IPS DF 6.9 (cell line): ENCODE results near the gene ZFX.

ENCODE experiments used
- DNase-seq: peaks from one replicate; pipeline ENCODE4 v3.0.0-alpha.2; 2013; ENCODE audit warnings: low read depth, low spot score
- H3K27ac ChIP-seq: one replicate; pipeline ENCODE4 v1.5.1; 2013; ENCODE audit warnings: low read length, control low read depth
- H3K27me3 ChIP-seq: 2 replicates; pipeline ENCODE4 v1.6.1; 2013; ENCODE audit warnings: mild to moderate bottlenecking, low read length; ENCODE audit not compliant: control insufficient read depth, insufficient read depth
- H3K36me3 ChIP-seq: 2 replicates; pipeline ENCODE4 v1.6.1; 2013; ENCODE audit warnings: low read length; ENCODE audit not compliant: control insufficient read depth, insufficient read depth
- H3K4me1 ChIP-seq: 2 replicates; pipeline ENCODE4 v1.6.1; 2013; ENCODE audit warnings: low read length; ENCODE audit not compliant: control insufficient read depth, insufficient read depth
- H3K4me3 ChIP-seq: 2 replicates; pipeline ENCODE4 v1.5.1; 2013; ENCODE audit warnings: mild to moderate bottlenecking, low read length
- H3K9me3 ChIP-seq: 2 replicates; pipeline ENCODE4 v1.6.1; 2013; ENCODE audit warnings: low read length, inconsistent platforms; ENCODE audit not compliant: control insufficient read depth, insufficient read depth
- WGBS: extraction: QIAGEN DNeasy Blood & Tissue Kit; methylation state at CpG from one replicate; pipeline ENCODE4 v1.1.7; 2013; ENCODE audit warnings: mixed read lengths, missing lambda C conversion rate; ENCODE audit not compliant: insufficient read length, insufficient coverage; 5-methylcytosine and 5-hydroxymethylcytosine counted together

Gene ZFX

GRCh38 chrX:24201216-24201615, 51.7 kb downstream of the ZFX start:
- Histone ChIP-seq H3K27me3 (no peaks in the 10 kb centered on the region), H3K36me3 (no peaks in the 10 kb centered on the region), H3K9me3 (no peaks in the 10 kb centered on the region), H3K4me3 (no peak overlapping the region), H3K27ac (no peak overlapping the region), H3K4me1 (no peaks in the 10 kb centered on the region)
- DNase-seq = no peak
- no CpG with 5 or more reads among the region's 1 CpG for WGBS

GRCh38 chrX:24202465-24203031, 53.0 kb downstream of the ZFX start:
- no CpG with 5 or more reads among the region's 6 CpGs for WGBS
- H3K9me3 ChIP-seq = no peaks in the 10 kb centered on the region

GRCh38 chrX:24203072-24203808, 53.7 kb downstream of the ZFX start:
- Histone ChIP-seq H3K27me3 (no peaks in the 10 kb centered on the region), H3K4me3 (no peak overlapping the region), H3K27ac (no peak overlapping the region), H3K9me3 (no peaks in the 10 kb centered on the region), H3K4me1 (no peaks in the 10 kb centered on the region), H3K36me3 (no peaks in the 10 kb centered on the region)
- WGBS = no CpG with 5 or more reads among the region's 13 CpGs
- no peak for DNase-seq

More at GRCh38 chrX:24202465-24203031, 53.0 kb downstream of the ZFX start:
- Histone ChIP-seq H3K4me3 (no peak overlapping the region), H3K27me3 (no peaks in the 10 kb centered on the region), H3K27ac (no peak overlapping the region), H3K36me3 (no peaks in the 10 kb centered on the region), H3K4me1 (no peaks in the 10 kb centered on the region)
- no peak for DNase-seq

GRCh38 chrX:24204331-24204730, 54.8 kb downstream of the ZFX start:
- Histone ChIP-seq H3K9me3 (no peaks in the 10 kb centered on the region), H3K4me1 (no peaks in the 10 kb centered on the region), H3K36me3 (no peaks in the 10 kb centered on the region), H3K27me3 (no peaks in the 10 kb centered on the region), H3K4me3 (no peak overlapping the region), H3K27ac (no peak overlapping the region)
- no peak for DNase-seq
- no CpG with 5 or more reads among the region's 5 CpGs for WGBS

GRCh38 chrX:24204958-24205357, 55.4 kb downstream of the ZFX start:
- Histone ChIP-seq H3K36me3 (no peaks in the 10 kb centered on the region), H3K4me1 (no peaks in the 10 kb centered on the region), H3K9me3 (no peaks in the 10 kb centered on the region), H3K27ac (no peak overlapping the region), H3K27me3 (no peaks in the 10 kb centered on the region), H3K4me3 (no peak overlapping the region)
- DNase-seq = no peak
- WGBS = no CpG with 5 or more reads among the region's 1 CpG

- no CpG with 5 or more reads among the region's 2 CpGs for WGBS
- H3K36me3 ChIP-seq = no peaks in the 10 kb centered on the region; the same call in 1 of the 2 replicates
These were observed 58.3 kb downstream of the ZFX start for GRCh38 chrX:24207826-24208225.

GRCh38 chrX:24208496-24209240, 59.1 kb downstream of the ZFX start:
- H3K27me3 ChIP-seq = no peaks in the 10 kb centered on the region
- no peaks in the 10 kb centered on the region for H3K4me1 ChIP-seq
- no peak overlapping the region for H3K4me3 ChIP-seq
- H3K27ac ChIP-seq = no peak overlapping the region
- no peaks in the 10 kb centered on the region for H3K9me3 ChIP-seq
- H3K36me3 ChIP-seq = no peaks in the 10 kb centered on the region; the same call in 1 of the 2 replicates
- no peak for DNase-seq
- WGBS = no CpG with 5 or more reads among the region's 13 CpGs

More at GRCh38 chrX:24207826-24208225, 58.3 kb downstream of the ZFX start:
- Histone ChIP-seq H3K4me3 (no peak overlapping the region), H3K27ac (no peak overlapping the region), H3K27me3 (no peaks in the 10 kb centered on the region), H3K4me1 (no peaks in the 10 kb centered on the region), H3K9me3 (no peaks in the 10 kb centered on the region)
- no peak for DNase-seq

- Histone ChIP-seq H3K4me3 (no peak overlapping the region), H3K9me3 (no peaks in the 10 kb centered on the region), H3K27ac (no peak overlapping the region), H3K4me1 (no peaks in the 10 kb centered on the region), H3K36me3 (no peaks in the 10 kb centered on the region; the same call in 1 of the 2 replicates), H3K27me3 (no peaks in the 10 kb centered on the region)
- no peak for DNase-seq
- WGBS = no CpG with 5 or more reads among the region's 6 CpGs
These were observed 60.7 kb downstream of the ZFX start for GRCh38 chrX:24210190-24210589.

GRCh38 chrX:24214568-24214967, 65.0 kb downstream of the ZFX start:
- H3K9me3 ChIP-seq = no peaks in the 10 kb centered on the region

GRCh38 chrX:24215272-24215671, 65.7 kb downstream of the ZFX start:
- no peaks in the 10 kb centered on the region for H3K4me1 ChIP-seq
- H3K27ac ChIP-seq = no peak overlapping the region
- no peak for DNase-seq
- no peaks in the 10 kb centered on the region; the same call in 1 of the 2 replicates for H3K36me3 ChIP-seq
- no CpG with 5 or more reads among the region's 2 CpGs for WGBS
- H3K9me3 ChIP-seq = no peaks in the 10 kb centered on the region
- no peak overlapping the region for H3K4me3 ChIP-seq
- H3K27me3 ChIP-seq = no peaks in the 10 kb centered on the region

More at GRCh38 chrX:24214568-24214967, 65.0 kb downstream of the ZFX start:
- WGBS = no CpG with 5 or more reads among the region's 4 CpGs
- no peak overlapping the region for H3K27ac ChIP-seq
- DNase-seq = no peak
- no peaks in the 10 kb centered on the region for H3K4me1 ChIP-seq
- no peaks in the 10 kb centered on the region for H3K27me3 ChIP-seq
- H3K36me3 ChIP-seq = no peaks in the 10 kb centered on the region; the same call in 1 of the 2 replicates
- H3K4me3 ChIP-seq = no peak overlapping the region
